T-helper 2 cell (primary cell): Measurements from ENCODE around the gene ESPL1.
"Not testable (repeated sequence)": the region's sequence is repeated elsewhere in the genome, so short reads cannot be mapped to it uniquely, and the experiment has no call there.

Source experiments
- DNase-seq, 5 experiments: peaks; one replicate each; pipeline versions ENCODE4 v3.0.0 to v3.0.0-alpha.2; 2012 to 2022

Gene ESPL1

DNA sequence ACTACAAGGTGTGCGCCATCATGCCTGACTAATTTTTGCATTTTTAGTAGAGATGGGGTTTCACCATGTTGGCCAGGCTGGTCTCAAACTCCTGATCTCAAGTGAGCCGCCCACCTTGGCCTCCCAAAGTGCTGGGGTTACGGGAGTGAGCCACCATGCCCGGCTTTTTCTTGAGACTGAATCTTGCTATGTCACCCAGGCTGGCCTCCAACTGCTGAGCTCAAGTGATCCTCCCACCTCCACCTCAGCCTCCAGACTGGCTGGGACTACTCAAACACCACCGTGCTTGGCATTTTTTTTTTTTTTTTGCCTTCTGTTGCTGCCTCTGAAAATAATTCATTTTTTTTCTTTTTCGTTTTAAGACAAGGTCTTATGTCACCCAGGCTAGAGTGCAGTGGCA is 8.2 kb upstream of the ESPL1 start:
- DNase-seq: no peak

DNA sequence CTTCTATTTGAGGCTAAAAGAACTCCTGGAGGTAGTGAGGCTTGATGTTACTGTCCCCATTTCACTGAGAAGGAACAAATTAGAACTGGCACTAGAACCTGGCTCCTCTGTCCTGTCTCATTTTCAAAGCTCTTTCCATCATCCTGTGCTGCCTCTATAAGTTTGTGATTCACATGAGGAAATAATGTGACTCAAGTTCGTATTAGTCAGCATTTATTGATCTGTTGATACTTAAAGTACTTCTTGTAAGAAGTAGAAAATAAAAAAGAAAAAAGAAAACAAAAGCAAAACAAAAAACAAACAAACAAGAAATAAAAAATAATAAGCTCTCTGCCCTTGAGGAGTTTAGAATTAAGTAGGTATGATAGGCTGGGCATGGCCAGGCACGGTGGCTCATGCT is 2.3 kb upstream of the ESPL1 start:
- no peak for DNase-seq

DNA sequence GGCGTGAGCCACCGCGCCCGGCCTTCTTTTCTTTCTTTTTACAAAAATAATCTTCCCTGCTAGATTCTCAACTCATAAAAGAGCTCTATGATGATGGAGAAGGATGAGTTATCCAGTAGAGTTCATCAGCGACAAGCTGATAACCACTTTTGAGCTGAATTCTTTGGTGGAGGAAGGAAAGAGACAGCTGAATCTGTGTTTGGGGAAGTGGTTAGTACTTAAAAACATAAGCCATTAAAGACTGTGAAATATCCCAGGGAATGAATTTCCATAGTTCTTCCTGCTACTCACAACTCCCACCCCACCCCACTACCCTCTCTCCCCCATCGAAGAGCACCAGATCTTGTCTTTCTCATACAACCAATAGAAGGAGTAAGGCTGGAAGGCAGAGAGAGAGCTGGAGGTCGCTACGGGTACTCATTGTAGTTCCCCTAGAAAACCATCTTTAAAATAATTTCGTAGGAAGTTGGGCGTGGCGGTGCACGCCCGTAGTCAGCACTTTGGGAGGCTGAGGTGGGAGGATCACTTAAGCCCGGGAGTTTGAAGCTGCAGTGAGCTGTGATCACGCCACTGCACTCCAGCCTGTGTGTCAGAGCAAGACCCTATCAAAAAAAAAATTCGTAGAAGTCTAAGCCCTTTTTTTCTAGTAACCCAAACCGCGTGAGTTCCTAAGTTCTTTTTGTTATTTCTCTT is 647 bp upstream of the ESPL1 start:
- DNase-seq: peak in 2 of 5 experiments; percentile 6 to 53

GRCh38 chr12:53268630-53269562 is 797 bp downstream of the ESPL1 start:
- DNase-seq: no peak

DNA sequence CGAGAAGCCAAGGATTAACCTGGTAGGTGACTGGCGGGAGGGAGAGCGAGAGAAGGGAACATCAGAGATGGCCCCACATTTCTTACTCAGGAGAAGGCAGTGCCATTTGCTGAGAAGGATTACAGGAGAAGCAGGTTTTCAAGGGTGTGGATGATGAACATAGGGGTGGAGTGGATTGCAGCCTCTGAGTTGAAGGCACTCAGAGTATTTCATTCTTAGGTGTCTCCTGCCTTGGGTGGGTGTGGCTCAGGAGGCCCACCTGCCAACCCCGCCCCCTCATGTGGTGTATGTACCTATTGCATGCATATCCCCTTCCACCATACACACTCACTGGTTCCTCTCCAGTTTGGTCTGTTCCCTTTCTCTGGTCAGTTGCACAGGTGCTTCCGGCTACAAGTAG is 6.3 kb downstream of the ESPL1 start:
- no peak for DNase-seq

DNA sequence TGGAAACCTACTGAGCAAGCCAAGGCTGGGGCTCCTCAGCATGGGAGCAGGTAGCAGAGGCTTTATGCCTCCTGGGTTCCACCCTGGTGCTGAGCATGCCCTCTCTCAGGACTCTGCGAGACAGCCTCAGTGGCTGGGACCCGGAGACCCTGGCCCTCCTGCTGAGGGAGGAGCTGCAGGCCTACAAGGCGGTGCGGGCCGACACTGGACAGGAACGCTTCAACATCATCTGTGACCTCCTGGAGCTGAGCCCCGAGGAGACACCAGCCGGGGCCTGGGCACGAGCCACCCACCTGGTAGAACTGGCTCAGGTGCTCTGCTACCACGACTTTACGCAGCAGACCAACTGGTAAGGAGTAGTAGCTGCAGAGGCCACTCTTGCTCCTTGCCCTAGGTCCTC is 8.4 kb downstream of the ESPL1 start:
- no peak for DNase-seq

DNA sequence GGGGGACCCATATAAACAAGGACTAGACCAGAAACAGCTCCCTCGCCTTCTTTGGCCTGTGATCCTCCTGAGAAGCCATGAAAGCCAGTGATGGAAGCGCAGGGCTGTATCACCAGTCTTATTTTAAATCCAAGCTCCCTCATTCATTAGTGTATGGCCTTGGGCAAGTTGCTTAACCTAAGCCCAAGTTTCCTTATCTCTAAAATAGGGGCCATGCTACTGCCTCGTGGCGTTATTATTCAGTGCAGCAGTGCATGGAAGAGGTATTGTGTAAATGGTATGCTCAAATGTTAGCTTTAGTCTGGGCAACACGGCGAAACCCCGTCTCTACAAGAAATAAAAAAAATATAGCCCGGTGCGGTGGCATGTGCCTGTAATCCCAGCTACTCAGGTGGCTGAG is 9.9 kb downstream of the ESPL1 start:
- DNase-seq: no peak

- no peak for DNase-seq
These were observed 11.3 kb downstream of the ESPL1 start for GRCh38 chr12:53279283-53279869.

GRCh38 chr12:53279888-53280498 is 11.9 kb downstream of the ESPL1 start:
- DNase-seq: no peak

- DNase-seq: no peak
These were observed 18.3 kb downstream of the ESPL1 start for GRCh38 chr12:53286448-53286847.

DNA sequence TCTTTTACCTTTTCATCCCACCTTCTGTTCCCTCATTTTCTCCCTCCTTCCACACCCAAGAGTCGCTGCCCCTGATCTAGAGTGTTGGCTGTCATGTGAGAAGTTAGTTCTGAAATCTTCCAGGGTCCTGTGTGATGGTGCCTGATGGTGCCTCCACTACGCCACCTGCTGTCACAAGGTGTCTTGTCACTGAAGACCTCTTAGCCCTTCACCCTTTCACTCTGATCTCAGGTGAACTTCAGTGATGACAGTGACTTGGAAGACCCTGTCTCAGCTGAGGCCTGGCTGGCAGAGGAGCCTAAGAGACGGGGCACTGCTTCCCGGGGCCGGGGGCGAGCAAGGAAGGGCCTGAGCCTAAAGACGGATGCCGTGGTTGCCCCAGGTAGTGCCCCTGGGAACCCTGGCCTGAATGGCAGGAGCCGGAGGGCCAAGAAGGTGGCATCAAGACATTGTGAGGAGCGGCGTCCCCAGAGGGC is 19.7 kb downstream of the ESPL1 start:
- DNase-seq: peak; percentile 44 to 74 (median 57)

DNA sequence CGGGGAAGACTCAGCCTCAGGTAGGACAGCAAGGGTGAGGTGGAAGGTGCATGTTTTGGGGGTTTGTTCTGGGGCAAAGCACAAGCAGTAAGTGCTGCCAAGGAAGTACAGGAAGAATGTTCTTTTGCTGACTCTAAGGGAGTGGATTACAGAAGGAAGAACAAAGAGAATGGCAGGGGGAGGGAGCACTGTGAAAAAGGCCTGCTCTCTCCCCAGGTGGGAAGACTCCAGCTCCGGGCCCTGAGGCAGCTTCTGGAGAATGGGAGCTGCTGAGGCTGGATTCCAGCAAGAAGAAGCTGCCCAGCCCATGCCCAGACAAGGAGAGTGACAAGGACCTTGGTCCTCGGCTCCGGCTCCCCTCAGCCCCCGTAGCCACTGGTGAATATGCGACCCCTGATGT is 20.2 kb downstream of the ESPL1 start:
- no peak for DNase-seq

DNA sequence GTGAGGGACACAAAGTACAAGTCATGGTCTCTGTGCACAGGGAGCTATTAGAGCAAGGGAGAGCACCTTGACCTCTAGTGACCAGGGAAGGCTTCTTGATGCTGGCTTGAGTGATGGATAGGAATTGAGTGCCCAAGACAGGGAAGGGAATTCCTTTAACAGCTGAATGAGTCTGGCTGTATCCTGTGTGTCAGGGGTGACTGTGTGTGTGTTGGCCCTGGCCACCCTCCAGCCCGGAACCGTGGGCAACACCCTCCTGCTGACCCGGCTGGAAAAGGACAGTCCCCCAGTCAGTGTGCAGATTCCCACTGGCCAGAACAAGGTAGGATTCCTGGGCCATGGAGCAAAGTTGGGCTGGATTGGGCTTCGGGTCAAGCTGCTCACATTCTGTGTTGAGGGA is 21.8 kb downstream of the ESPL1 start:
- DNase-seq: no peak

DNA sequence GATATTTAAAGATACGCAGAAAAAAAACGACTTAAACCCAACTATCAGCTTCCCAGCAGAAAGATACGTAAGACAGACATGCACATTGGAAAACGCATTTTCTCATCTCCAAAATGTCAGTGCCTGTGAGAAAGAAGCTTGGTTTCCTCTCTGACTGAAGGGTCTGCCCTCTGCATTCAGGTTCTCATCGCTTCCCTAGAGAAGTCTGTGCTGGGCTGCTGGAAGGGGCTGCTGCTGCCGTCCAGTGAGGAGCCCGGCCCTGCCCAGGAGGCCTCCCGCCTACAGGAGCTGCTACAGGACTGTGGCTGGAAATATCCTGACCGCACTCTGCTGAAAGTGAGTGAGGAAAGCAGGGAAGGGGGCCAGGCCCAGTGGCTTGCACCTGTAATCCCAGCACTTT is 22.6 kb downstream of the ESPL1 start:
- DNase-seq: no peak

GRCh38 chr12:53292426-53292825 is 24.3 kb downstream of the ESPL1 start:
- no peak for DNase-seq

- DNase-seq: peak; percentile 61 to 94 (median 79)
These were observed 27.2 kb downstream of the ESPL1 start, which contains the start of gene PFDN5 for GRCh38 chr12:53295070-53295890. Gene PFDN5 (plus strand): TSS chr12:53295542. CDS start chr12:53295568, 26 bp downstream.

DNA sequence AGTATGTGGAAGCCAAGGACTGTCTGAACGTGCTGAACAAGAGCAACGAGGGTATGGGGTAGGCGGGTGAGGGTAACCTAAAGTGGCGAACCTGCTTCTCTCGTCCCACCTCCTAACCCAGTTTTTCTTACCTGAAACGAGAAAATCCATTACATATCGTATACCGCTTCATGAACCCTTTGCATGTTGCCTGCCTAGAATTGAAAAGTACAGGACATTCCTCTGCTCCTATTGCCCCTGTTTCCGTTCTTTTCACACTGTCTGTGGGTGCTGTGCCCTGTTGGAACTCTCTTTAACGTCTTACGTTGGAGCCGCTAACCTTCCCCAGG is 27.8 kb downstream of the ESPL1 start:
- peak in 1 of 5 experiments; percentile 10 for DNase-seq

DNA sequence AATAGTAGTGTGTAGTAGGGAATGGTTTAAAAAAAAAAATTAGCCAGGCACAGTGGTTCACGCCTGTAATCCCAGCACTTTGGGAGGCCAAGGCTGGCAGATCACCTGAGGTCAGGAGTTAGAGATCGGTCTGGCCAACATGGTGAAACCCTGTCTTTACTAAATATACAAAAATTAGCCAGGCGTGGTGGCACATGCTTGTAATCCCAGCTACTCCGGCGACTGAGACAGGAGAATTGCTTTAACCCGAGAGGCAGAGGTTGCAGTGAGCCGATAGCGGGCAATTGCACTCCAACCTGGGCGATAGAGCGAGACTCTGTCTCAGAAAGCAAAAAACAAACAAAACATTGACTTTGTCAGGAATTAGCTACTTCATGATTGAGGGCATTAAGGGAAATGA is 29.0 kb downstream of the ESPL1 start:
- DNase-seq: not testable (repeated sequence)

DNA sequence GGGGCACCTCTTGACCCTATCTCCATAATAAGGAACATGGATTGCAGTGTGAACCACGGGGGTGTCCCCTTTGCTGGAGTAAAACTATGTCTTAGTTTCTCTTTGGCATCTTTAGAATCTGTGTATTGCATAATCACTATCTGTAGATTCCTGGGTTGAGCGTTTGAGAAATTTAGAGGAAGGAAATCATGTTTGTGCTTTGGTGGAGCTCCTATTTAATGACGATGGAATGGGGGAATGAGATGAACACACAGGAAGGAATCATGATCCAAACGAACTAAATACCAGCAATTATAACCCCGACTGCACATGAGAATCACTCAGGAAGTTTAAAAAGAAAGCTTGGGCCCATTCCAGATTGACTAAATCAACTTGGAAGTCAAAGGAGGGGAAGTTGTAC is 30.1 kb downstream of the ESPL1 start:
- no peak for DNase-seq

GRCh38 chr12:53299101-53299453 is 31.0 kb downstream of the ESPL1 start:
- DNase-seq: peak in 2 of 5 experiments; percentile 2 to 46

DNA sequence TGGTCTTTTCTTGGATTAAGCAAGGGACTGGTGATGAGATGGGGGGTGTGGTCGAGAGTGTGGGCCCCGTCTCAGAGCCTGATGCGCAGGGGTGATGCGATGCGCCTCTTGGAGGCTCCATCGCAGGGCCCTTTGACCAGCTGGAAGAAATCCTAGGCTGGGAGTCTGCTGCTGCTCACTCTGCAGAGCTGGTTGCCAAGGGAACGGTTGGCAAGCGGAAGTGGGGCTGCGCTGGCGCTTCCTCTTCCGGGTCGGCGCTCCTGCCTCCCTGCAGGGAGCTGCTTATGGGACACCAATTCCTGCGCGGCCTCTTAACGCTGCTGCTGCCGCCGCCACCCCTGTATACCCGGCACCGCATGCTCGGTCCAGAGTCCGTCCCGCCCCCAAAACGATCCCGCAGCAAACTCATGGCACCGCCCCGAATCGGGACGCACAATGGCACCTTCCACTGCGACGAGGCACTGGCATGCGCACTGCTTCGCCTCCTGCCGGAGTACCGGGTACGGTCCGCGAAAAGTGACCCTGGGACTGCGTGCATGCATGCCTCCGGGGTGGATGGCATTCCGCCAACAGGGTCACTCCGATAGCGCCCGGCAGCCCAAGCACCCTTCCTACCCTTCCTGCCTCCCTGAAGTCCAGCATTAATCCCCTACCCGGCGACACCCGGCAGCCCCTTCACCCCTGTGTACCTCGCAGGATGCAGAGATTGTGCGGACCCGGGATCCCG is 31.5 kb downstream of the ESPL1 start, which contains the start of gene MYG1:
Gene MYG1 (plus strand): TSS at position 242 of the 727 bp plus-strand sequence. CDS start 43 bp downstream, at position 285.
- peak; percentile 59 to 94 (median 78) for DNase-seq
